T-cell (primary cell): ENCODE data around the gene CLCNKB. TPM values are rescaled to one million over a fixed set of nuclear protein-coding genes. Genes with fewer than 3 reads are reported as not detected.

Source experiments
- ATAC-seq, 4 experiments: fragments of 200-7000 bp in 3 of 4; fragments of 150-1000 bp in 1 of 4; cut with Tn5 transposase; replicated peaks in 1 of 4; 1 replicate in 3 of 4; 2 replicates in 1 of 4; pipeline ENCODE4 v1.10.0; 2021; ENCODE audit warnings: moderate library complexity in 3 of 4, mild to moderate bottlenecking in 2 of 4, moderate number of reproducible peaks in 1 of 4
- CTCF ChIA-PET, 2 donors: fragments of 300-600 bp; sonication (Branson Sonifier 250); formaldehyde crosslinking; loops; one replicate each; lab custom pipeline; 2022; ENCODE audit warnings: antibody characterized with exemption in 2 of 2; lab: Charles Lee
- POLR2A ChIA-PET, 2 donors: fragments of 300-600 bp; sonication (Branson Sonifier 250); formaldehyde crosslinking; loops; one replicate each; lab custom pipeline; 2022; ENCODE audit warnings: antibody characterized with exemption in 2 of 2; lab: Charles Lee
- DNase-seq, 35 experiments: peaks; one replicate each; pipeline versions ENCODE4 v3.0.0 to v3.0.0-alpha.2; 2013 to 2023
- H3K27ac ChIP-seq: one replicate; pipeline ENCODE4 v1.5.1; 2013; ENCODE audit warnings: low read length
- H3K27me3 ChIP-seq, 2 experiments: replicated peaks in 1 of 2; 1 replicate in 1 of 2; 2 replicates in 1 of 2; pipeline versions ENCODE4 v1.6.1 to v1.7.0; 2013; ENCODE audit warnings: low read length in 1 of 2, mixed read lengths in 1 of 2; ENCODE audit not compliant: control insufficient read depth in 2 of 2, insufficient read depth in 2 of 2; ENCODE audit errors: extremely low read depth in 1 of 2
- H3K36me3 ChIP-seq, 2 donors: 1 replicate in 1 of 2; 2 replicates in 1 of 2; pipeline versions ENCODE4 v1.6.1 to v1.7.0; 2013; ENCODE audit warnings: low read length in 1 of 2; ENCODE audit not compliant: control insufficient read depth in 2 of 2, insufficient read depth in 1 of 2; ENCODE audit errors: extremely low read depth in 1 of 2
- H3K4me1 ChIP-seq, 2 experiments: 1 replicate in 1 of 2; 2 replicates in 1 of 2; pipeline versions ENCODE4 v1.6.1 to v1.7.0; 2013; ENCODE audit warnings: low read length in 2 of 2, mixed read lengths in 1 of 2; ENCODE audit not compliant: insufficient read depth in 2 of 2, control insufficient read depth in 1 of 2; ENCODE audit errors: extremely low read depth in 1 of 2
- H3K4me3 ChIP-seq, 2 donors: 1 replicate in 1 of 2; 2 replicates in 1 of 2; pipeline versions ENCODE4 v1.5.1 to v1.7.0; 2013; ENCODE audit warnings: mild to moderate bottlenecking in 2 of 2, low read length in 1 of 2, moderate library complexity in 1 of 2; ENCODE audit not compliant: control insufficient read depth in 1 of 2; ENCODE audit errors: extremely low read depth in 1 of 2
- H3K9me3 ChIP-seq: 2 replicates; pipeline ENCODE4 v1.7.0; 2013
- H3K27ac Mint-ChIP-seq, 2 donors: one replicate each; pipeline ENCODE4 v1.8.0; 2020 to 2021; ENCODE audit warnings: mild to moderate bottlenecking in 2 of 2, mixed read lengths in 2 of 2
- H3K27me3 Mint-ChIP-seq, 2 donors: one replicate each; pipeline ENCODE4 v1.8.0; 2021 to 2022; ENCODE audit warnings: mixed read lengths in 2 of 2
- H3K36me3 Mint-ChIP-seq: one replicate; pipeline ENCODE4 v1.8.0; 2021; ENCODE audit warnings: mixed read lengths
- H3K4me1 Mint-ChIP-seq, 3 donors: one replicate each; pipeline ENCODE4 v1.8.0; 2020 to 2022; ENCODE audit warnings: mixed read lengths in 3 of 3, mild to moderate bottlenecking in 1 of 3
- H3K4me3 Mint-ChIP-seq, 3 donors: one replicate each; pipeline ENCODE4 v1.8.0; 2020 to 2022; ENCODE audit warnings: mild to moderate bottlenecking in 3 of 3, mixed read lengths in 3 of 3, moderate library complexity in 3 of 3
- H3K9me3 Mint-ChIP-seq, 3 donors: one replicate each; pipeline ENCODE4 v1.8.0; 2020 to 2022; ENCODE audit warnings: mixed read lengths in 3 of 3
- WGBS: methylation state at CpG from one replicate; pipeline ENCODE4 v1.1.5; 2013; ENCODE audit warnings: missing lambda C conversion rate; ENCODE audit not compliant: insufficient coverage; 5-methylcytosine and 5-hydroxymethylcytosine counted together
- total RNA-seq, 35 experiments: library from RNA in 6 of 35; stranded (reverse) in 6 of 35; fragments of 120-200 nt in 1 of 35; gene quantifications; one replicate each; pipeline versions ENCODE4 v1.2.1 to v1.2.4 and lab custom pipeline; 2013 to 2026

The CLCNKB gene
- total RNA-seq, 5 donors from 2014 or later (not counting 1 experiment from before 2014, with no cell fraction given) = not detected

GRCh38 chr1:16009678-16010077 lies 33.9 kb upstream of the CLCNKB start:
- Histone ChIP-seq H3K27me3 (peaks cover 0 to 40% of the 10 kb centered on the region in 2 experiments), H3K27ac (no peak overlapping the region), H3K4me3 (no peak overlapping the region), H3K4me1 (peaks cover 3 to 13% of the 10 kb centered on the region in 2 experiments), H3K9me3 (no peaks in the 10 kb centered on the region), H3K36me3 (no peaks in the 10 kb centered on the region)
- 92% methylated on average over 11 of the region's 11 CpGs for WGBS
- Mint-ChIP-seq H3K4me3 (no peak overlapping the region), H3K36me3 (no peaks in the 10 kb centered on the region), H3K27ac (no peak overlapping the region), H3K9me3 (no peaks in the 10 kb centered on the region), H3K27me3 (peaks cover 3 to 10% of the 10 kb centered on the region in 2 donors), H3K4me1 (peaks cover 4 to 7% (median 5%) of the 10 kb centered on the region in 3 donors)
- ChIA-PET POLR2A (no interaction called here), CTCF (interaction anchor here in 1 of 2 donors (1.0 kb wide), 1 partner anchor 23 kb away, joined by 3 read pairs; no protein-coding TSS in a partner anchor)
- ATAC-seq (no peak), DNase-seq (no peak)

GRCh38 chr1:16010837-16011236 lies 32.7 kb upstream of the CLCNKB start:
- Mint-ChIP-seq H3K4me1 (peaks cover 4 to 7% (median 5%) of the 10 kb centered on the region in 3 donors), H3K36me3 (no peaks in the 10 kb centered on the region), H3K27me3 (peaks cover 3 to 19% of the 10 kb centered on the region in 2 donors), H3K27ac (no peak overlapping the region), H3K4me3 (no peak overlapping the region), H3K9me3 (no peaks in the 10 kb centered on the region)
- Histone ChIP-seq H3K4me3 (no peak overlapping the region), H3K9me3 (no peaks in the 10 kb centered on the region), H3K27me3 (peaks cover 0 to 47% of the 10 kb centered on the region in 2 experiments), H3K4me1 (peaks cover 3 to 13% of the 10 kb centered on the region in 2 experiments), H3K27ac (no peak overlapping the region), H3K36me3 (no peaks in the 10 kb centered on the region)
- 100% methylated on average over 3 of the region's 3 CpGs for WGBS
- POLR2A ChIA-PET = no interaction called here
- DNase-seq = no peak
- ATAC-seq = no peak
- CTCF ChIA-PET = no interaction called here

GRCh38 chr1:16011936-16012589 lies 31.5 kb upstream of the CLCNKB start:
- Mint-ChIP-seq H3K27ac (no peak overlapping the region), H3K36me3 (no peaks in the 10 kb centered on the region), H3K4me3 (peak overlapping the region in 2 of 3 donors; percentile 25 to 52), H3K4me1 (peaks cover 4 to 7% (median 5%) of the 10 kb centered on the region in 3 donors), H3K27me3 (peaks cover 3 to 21% of the 10 kb centered on the region in 2 donors), H3K9me3 (no peaks in the 10 kb centered on the region)
- peak overlapping the region in 1 of 2 donors; percentile 59 for H3K4me3 ChIP-seq
- POLR2A ChIA-PET = interaction anchor here in 1 of 2 donors (0.6 kb wide), 1 partner anchor 466 kb away, joined by 4 read pairs; no protein-coding TSS in a partner anchor
- H3K9me3 ChIP-seq = no peaks in the 10 kb centered on the region
- no peak for DNase-seq
- peaks cover 0 to 54% of the 10 kb centered on the region in 2 experiments for H3K27me3 ChIP-seq
- no peak overlapping the region for H3K27ac ChIP-seq
- 94% methylated on average over 6 of the region's 11 CpGs for WGBS
- no peaks in the 10 kb centered on the region for H3K36me3 ChIP-seq
- CTCF ChIA-PET = no interaction called here
- H3K4me1 ChIP-seq = peaks cover 3 to 13% of the 10 kb centered on the region in 2 experiments
- no peak for ATAC-seq

GRCh38 chr1:16012590-16013219 lies 30.9 kb upstream of the CLCNKB start:
- H3K4me3 ChIP-seq = peak overlapping the region; percentile 29 to 59
- no peak overlapping the region for H3K27ac ChIP-seq
- DNase-seq (peak in 17 of 35 experiments; percentile 7 to 44 (median 23)), ATAC-seq (peak; percentile 25 to 59 (median 36))
- Mint-ChIP-seq H3K9me3 (no peaks in the 10 kb centered on the region), H3K4me1 (peaks cover 4 to 7% (median 5%) of the 10 kb centered on the region in 3 donors), H3K4me3 (peak overlapping the region in 2 of 3 donors; percentile 25 to 52), H3K27me3 (peaks cover 3 to 21% of the 10 kb centered on the region in 2 donors), H3K27ac (no peak overlapping the region), H3K36me3 (no peaks in the 10 kb centered on the region)
- POLR2A ChIA-PET = interaction anchor here in 1 of 2 donors (0.6 kb wide), 1 partner anchor 467 kb away, joined by 4 read pairs; no protein-coding TSS in a partner anchor
- CTCF ChIA-PET = no interaction called here
- H3K27me3 ChIP-seq = peaks cover 0 to 54% of the 10 kb centered on the region in 2 experiments
- H3K36me3 ChIP-seq = no peaks in the 10 kb centered on the region
- no peaks in the 10 kb centered on the region for H3K9me3 ChIP-seq
- H3K4me1 ChIP-seq = peaks cover 3 to 13% of the 10 kb centered on the region in 2 experiments
- WGBS = 10% methylated on average over 22 of the region's 36 CpGs

- POLR2A ChIA-PET = no interaction called here
- 70% methylated on average over 10 of the region's 28 CpGs for WGBS
- no peak overlapping the region for H3K27ac ChIP-seq
These were observed 30.2 kb upstream of the CLCNKB start for GRCh38 chr1:16013220-16013907.

GRCh38 chr1:16013908-16014258 lies 29.7 kb upstream of the CLCNKB start:
- no peak overlapping the region for H3K4me3 ChIP-seq
- no peaks in the 10 kb centered on the region for H3K9me3 ChIP-seq
- WGBS = no CpG with 5 or more reads among the region's 4 CpGs
- peaks cover 4 to 7% (median 5%) of the 10 kb centered on the region in 3 donors for H3K4me1 Mint-ChIP-seq
- no peaks in the 10 kb centered on the region for H3K9me3 Mint-ChIP-seq
- no peak overlapping the region for H3K27ac ChIP-seq
- ATAC-seq = no peak
- no peak overlapping the region for H3K27ac Mint-ChIP-seq
- H3K4me3 Mint-ChIP-seq = peak overlapping the region in 1 of 3 donors; percentile 52
- peaks cover 3 to 21% of the 10 kb centered on the region in 2 donors for H3K27me3 Mint-ChIP-seq
- H3K36me3 ChIP-seq = no peaks in the 10 kb centered on the region
- no peak for DNase-seq
- H3K4me1 ChIP-seq = peaks cover 3 to 13% of the 10 kb centered on the region in 2 experiments
- H3K36me3 Mint-ChIP-seq = no peaks in the 10 kb centered on the region
- ChIA-PET POLR2A (no interaction called here), CTCF (no interaction called here)
- peaks cover 0 to 56% of the 10 kb centered on the region in 2 experiments for H3K27me3 ChIP-seq

More at GRCh38 chr1:16013220-16013907, 30.2 kb upstream of the CLCNKB start:
- Mint-ChIP-seq H3K4me1 (peaks cover 4 to 7% (median 5%) of the 10 kb centered on the region in 3 donors), H3K36me3 (no peaks in the 10 kb centered on the region), H3K27me3 (peaks cover 3 to 21% of the 10 kb centered on the region in 2 donors), H3K4me3 (peak overlapping the region in 1 of 3 donors; percentile 52), H3K27ac (no peak overlapping the region), H3K9me3 (no peaks in the 10 kb centered on the region)
- Histone ChIP-seq H3K9me3 (no peaks in the 10 kb centered on the region), H3K36me3 (no peaks in the 10 kb centered on the region), H3K4me3 (peak overlapping the region in 1 of 2 donors; percentile 29), H3K4me1 (peaks cover 3 to 13% of the 10 kb centered on the region in 2 experiments), H3K27me3 (peaks cover 0 to 54% of the 10 kb centered on the region in 2 experiments)
- CTCF ChIA-PET = no interaction called here
- DNase-seq (peak in 5 of 35 experiments; percentile 9 to 37 (median 15)), ATAC-seq (peak; percentile 47 to 49 (median 48))
